GM21447 (cell line): ENCODE data around the gene TUBA8.
"Not testable (repeated sequence)": the region's sequence is repeated elsewhere in the genome, so short reads cannot be mapped to it uniquely, and the experiment has no call there.

Source experiments
- ATAC-seq: cut with Tn5 transposase; IDR thresholded peaks from one replicate; pipeline ENCODE4 v1.9.1; 2021; ENCODE audit not compliant: unreplicated experiment

The TUBA8 gene

GRCh38 chr22:18110194-18110953, at the start of gene TUBA8:
TSS of gene TUBA8 (plus strand) at chr22:18110809. CDS start at chr22:18110866, 57 bp downstream.
- peak; percentile 47 for ATAC-seq

- ATAC-seq: no peak
Observed at GRCh38 chr22:18062421-18062820, 48.2 kb upstream of the TUBA8 start.

GRCh38 chr22:18063306-18063705, 47.3 kb upstream of the TUBA8 start:
- ATAC-seq: no peak

- ATAC-seq: not testable (repeated sequence)
Observed at GRCh38 chr22:18063715-18064114, 46.9 kb upstream of the TUBA8 start.

- ATAC-seq: no peak
Observed at GRCh38 chr22:18064636-18065035, 46.0 kb upstream of the TUBA8 start.

GRCh38 chr22:18065256-18065655, 45.4 kb upstream of the TUBA8 start:
- ATAC-seq: no peak

GRCh38 chr22:18066181-18066859, 44.3 kb upstream of the TUBA8 start:
- ATAC-seq: no peak

GRCh38 chr22:18067121-18067520, 43.5 kb upstream of the TUBA8 start:
- ATAC-seq: no peak

GRCh38 chr22:18067548-18068341, 42.9 kb upstream of the TUBA8 start:
- no peak for ATAC-seq

GRCh38 chr22:18068381-18068988, 42.1 kb upstream of the TUBA8 start:
- no peak for ATAC-seq

GRCh38 chr22:18069041-18069440, 41.6 kb upstream of the TUBA8 start:
- ATAC-seq: no peak

GRCh38 chr22:18070041-18070440, 40.6 kb upstream of the TUBA8 start:
- ATAC-seq: no peak

- ATAC-seq: no peak
Observed at GRCh38 chr22:18070556-18071306, 39.9 kb upstream of the TUBA8 start.

- ATAC-seq: not testable (repeated sequence)
Observed at GRCh38 chr22:18071307-18071967, 39.2 kb upstream of the TUBA8 start.

GRCh38 chr22:18071968-18072310, 38.7 kb upstream of the TUBA8 start:
- ATAC-seq: no peak

GRCh38 chr22:18073467-18073866, 37.1 kb upstream of the TUBA8 start:
- no peak for ATAC-seq

- not testable (repeated sequence) for ATAC-seq
Observed at GRCh38 chr22:18073927-18074326, 36.7 kb upstream of the TUBA8 start.

GRCh38 chr22:18075101-18075719, 35.4 kb upstream of the TUBA8 start:
- no peak for ATAC-seq

GRCh38 chr22:18075720-18076497, 34.7 kb upstream of the TUBA8 start:
- ATAC-seq: no peak
